Stimulated activated CD4-positive, alpha-beta T cell treated with anti-CD3 and anti-CD28 coated beads, TNF-alpha, amount 100 ng/mL, for 48 hours (primary cell): ENCODE measurements around the gene LMTK3.

Experiments
- DNase-seq, 3 donors: peaks; one replicate each; pipeline ENCODE4 v3.0.0-alpha.2; 2020; ENCODE audit warnings: low read depth in 3 of 3

Gene LMTK3

GRCh38 chr19:48470856-48471255, 40.8 kb downstream of the LMTK3 start:
- DNase-seq = no peak

DNA sequence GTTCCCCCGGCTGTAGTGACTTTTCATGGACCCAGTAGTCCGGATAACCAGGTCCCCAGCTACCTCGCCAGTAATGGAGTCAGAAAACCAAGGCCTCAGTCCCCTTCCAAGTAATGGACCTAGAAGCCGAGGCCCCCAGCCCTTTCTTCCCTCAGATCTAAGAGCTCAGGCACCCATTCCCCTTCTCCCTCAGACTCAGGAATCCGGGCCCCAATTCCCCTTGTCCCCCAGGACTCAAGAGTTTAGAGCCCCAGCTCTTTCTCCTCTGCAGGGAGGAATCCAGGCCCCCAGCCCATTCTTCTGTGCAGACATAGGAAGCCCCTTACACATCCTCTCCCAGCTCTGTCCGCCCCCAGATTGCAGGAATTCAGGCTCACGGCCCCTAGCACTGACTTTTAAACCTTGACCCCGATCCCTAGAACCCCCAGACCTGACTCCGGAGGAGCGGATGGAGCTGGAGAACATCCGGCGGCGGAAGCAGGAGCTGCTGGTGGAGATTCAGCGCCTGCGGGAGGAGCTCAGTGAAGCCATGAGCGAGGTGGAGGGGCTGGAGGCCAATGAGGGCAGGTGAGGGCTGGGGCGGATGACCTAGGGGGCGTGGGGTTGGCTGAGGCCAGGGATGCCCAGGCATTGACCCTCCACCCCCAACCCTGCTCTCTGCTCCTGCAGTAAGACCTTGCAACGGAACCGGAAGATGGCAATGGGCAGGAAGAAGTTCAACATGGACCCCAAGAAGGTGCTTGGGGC, 41.5 kb downstream of the LMTK3 start:
- no peak for DNase-seq

DNA sequence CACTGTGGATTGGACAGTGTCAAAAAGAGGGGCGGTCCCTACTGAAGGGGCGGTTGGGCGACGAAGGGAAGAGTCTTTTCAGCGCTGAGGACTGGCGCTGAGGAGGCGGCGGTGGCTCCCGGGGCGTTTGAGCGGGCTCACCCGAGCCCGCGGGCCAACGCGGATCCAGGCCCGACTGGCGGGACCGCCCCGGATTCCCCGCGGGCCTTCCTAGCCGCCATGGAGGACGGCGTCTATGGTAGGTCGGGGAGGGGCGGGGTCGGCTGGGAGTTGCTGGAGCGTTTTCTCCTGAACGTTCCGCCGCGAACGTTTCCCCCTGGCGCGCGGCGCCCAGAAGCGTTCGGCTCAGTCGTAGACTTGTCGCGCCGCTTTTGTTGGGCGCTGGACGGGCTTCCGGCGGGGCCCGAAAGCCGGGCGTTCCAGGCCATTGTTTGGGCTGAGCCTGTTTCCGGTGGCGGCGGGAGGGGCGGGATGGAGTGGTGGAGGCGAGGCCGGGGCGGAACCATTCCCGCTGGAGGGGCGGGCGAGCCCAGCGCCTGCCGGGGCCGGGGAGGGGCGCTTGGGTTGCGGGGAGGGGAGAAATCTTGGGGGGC, 42.2 kb downstream of the LMTK3 start, which contains the start of gene CYTH2:
CYTH2 (plus strand) TSS at position 81 of the 593 bp plus-strand sequence; CDS start at position 220, 139 bp downstream.
- peak; percentile 55 to 74 (median 63) for DNase-seq

DNA sequence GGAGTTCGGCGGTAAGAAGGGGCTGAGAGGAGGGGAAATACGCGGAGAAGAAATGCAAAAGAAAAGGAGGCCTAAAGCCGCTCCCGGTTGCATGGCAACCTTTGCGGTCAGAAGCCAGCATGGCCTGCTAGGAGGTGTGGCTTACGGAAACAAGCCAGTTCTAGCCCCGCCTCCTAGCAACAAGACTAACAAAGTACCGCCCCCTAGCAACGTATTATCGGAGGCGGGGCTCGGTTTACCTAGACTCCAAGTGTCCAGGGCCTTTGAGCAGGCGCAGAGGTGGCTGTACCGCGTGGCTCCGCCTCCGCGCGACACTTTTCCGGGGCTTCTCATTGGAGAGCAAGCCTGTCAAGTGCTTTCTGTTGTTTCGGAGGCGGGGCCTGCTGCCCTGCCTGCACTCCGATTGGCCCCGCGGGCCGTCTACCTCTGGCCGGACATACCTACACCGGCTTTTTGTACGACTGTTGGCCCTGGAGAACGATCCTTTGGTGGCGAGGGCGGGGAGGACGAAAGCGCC, 42.8 kb downstream of the LMTK3 start:
- peak; percentile 97 to 100 (median 99) for DNase-seq

DNA sequence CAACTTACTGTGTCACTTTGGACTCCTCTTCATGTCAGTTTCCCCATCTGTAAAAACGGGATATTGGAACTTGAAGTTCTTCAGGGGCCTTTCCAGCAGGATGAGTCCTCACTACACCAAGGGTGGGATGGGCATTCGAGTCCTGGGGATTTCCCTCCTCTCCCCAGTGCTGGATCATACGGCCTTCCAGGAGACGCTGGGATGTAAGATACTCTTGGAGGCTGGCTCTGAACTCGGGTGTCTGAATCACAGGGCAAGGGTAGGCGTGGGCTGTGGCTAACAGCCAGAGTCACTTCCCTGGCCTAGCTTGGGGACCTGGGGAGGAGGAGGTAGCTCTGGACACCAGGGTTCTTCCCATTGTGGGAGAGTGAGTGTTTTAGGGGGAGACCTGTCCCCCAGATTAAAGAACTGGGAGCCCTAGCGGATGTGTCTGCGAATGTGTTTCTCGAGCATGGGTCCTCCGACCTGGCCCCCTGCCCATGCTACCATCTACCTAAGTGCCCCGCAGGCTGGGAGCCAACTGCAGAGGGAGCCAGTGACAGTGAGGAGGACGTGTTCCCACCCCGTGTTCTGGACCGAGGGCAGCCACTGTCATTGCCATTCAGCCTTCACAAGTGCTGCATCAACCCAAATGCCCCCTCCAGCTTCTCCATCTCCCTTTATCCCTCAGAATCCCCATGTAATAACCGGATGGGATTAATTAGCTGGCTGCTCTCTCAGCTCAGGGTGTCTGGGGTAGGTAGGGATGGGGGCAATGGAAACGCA, 44.9 kb downstream of the LMTK3 start:
- DNase-seq = no peak

DNA sequence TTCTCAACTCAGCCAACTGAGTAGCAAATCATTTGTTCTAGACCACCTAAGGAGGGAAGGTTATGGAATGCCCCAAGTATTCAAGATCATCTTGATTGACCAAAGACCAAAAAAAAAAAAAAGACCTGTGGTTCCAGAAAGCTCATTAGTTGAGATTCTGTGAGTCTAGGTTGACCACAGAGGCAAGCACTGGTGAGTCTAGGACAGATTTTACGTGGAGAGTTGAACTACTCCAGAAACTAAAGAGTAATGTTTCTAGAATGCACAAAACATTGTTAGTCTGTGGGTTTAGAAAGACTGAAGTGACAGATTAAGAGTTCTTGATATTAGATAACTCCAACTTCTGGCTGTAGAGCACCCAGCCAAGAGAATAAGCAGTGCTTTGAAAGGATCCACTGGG, 46.4 kb downstream of the LMTK3 start:
- no peak for DNase-seq

GRCh38 chr19:48461982-48462655, 49.5 kb downstream of the LMTK3 start:
- DNase-seq = no peak

DNA sequence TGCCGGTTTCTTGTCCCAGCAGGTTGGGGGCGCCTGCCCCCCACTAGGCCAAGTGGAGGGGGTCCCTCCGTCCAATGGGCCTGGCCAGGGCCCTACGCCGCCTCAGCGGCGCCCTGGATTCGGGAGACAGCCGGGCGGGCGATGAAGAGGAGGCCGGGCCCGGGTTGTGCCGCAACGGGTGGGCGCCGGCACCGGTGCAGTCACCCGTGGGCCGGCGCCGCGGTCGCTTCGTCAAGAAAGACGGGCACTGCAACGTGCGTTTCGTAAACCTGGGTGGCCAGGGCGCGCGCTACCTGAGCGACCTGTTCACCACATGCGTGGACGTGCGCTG, 50.0 kb downstream of the LMTK3 start:
- DNase-seq = no peak

DNA sequence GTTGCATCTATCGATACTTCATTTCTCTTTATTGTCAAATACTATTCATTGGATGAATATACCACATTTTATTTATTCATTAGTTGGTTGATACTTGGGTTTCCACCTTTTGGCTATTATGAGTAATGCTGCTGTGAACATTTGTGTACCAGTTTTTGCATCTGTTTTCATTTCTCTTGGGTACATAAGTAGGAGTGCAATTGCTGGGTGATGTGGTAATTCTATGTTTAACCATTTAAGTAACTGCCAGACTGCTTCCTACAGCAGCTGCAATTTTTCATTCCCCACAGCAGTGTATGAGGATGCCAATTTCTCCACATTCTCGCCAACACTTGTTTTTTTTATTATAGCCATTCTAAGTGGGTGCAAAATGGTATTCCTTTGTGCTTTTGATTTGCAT, 53.6 kb downstream of the LMTK3 start:
- no peak for DNase-seq

DNA sequence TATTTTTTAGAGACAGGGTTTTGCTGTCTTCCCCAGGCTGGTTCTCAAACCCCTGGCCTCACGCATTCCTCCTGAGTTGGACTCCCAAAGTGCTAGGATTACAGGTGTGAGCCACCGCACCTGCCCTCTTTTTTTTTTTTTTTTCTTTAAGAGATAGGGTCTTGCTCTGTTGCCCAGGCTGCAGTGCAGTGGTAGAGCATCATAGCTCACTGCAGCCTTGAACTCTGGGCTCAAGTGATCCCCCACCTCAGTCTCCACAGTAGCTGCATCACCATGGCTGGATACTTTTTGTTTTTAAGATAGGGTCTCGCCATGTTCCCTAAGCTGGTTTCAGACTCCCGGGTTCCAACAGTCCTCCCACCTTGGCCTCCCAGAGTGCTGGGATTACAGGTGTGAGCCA, 54.8 kb downstream of the LMTK3 start:
- DNase-seq = no peak

GRCh38 chr19:48455908-48456562, 55.6 kb downstream of the LMTK3 start:
- DNase-seq = no peak

- DNase-seq = no peak
Measured at GRCh38 chr19:48455171-48455907, 56.3 kb downstream of the LMTK3 start, which contains the start of gene KCNJ14. Gene KCNJ14, plus strand, starts transcription at chr19:48455574. Its CDS starts 6,151 bp downstream, at chr19:48461725.

DNA sequence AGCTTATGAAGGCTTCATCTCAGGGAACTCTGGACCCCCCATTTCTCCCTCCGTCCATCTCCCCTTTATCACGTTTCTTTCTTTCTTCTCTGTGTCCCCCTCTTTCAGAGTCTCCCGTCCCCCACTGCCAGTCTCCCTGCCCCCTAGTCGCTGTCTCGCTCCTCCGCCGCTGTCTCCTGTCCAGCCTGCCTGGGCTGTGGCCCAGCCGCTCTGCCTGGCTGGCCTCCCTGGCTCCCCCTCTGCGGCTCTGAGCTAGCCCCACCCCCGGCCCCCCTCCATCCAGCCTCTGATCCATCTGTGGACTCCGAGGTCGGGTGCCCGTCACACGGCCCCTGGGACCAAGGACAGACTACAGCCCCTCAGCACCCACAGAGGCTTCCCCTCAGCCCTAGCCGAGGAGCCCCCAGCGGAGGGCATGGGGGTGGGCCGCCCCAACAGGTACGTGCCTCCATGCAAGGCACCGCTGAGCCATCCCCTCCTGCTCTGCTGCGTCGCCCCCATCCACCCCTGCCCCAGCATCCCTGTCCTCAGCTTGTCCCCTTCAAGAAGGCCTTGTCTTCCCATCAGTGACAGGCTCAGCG, 57.4 kb downstream of the LMTK3 start:
- DNase-seq = no peak

GRCh38 chr19:48452289-48453190, 59.1 kb downstream of the LMTK3 start:
- DNase-seq = no peak

DNA sequence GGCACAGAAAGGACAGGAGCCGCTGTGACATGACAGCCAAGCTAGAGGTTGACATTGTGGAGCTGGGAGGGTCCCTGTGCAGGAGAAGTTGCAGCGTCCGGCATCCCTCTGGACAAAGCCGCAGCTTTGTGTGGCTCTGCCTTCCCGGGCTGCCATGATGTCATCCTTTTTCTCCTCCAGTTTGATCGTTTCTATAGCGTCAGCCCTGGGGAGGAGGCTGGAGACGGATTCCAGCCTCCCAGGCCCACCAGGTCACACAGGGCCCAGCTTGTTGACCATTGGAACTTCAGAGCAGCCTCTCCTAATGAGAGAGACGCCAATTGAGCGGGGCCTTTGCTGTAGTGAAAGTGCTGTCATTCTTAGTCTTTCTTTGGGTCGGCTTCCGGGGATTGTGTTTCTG, 60.0 kb downstream of the LMTK3 start:
- no peak for DNase-seq

DNA sequence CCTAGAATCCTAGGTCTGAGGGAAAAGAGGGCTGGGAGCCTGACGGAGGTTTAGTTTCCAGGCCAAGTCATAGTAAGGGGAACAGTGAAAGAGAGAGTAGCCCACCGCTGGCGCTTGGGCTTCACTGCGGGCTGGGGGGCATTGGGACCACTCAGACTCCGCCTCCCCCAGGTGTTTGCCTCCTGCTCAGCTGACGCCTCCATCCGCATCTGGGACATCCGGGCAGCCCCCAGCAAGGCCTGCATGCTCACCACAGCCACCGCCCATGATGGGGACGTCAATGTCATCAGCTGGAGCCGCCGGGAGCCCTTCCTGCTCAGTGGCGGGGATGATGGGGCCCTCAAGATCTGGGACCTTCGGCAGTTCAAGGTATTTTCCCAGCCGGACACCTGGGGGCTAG, 60.8 kb downstream of the LMTK3 start:
- DNase-seq = no peak

GRCh38 chr19:48450441-48450840, 61.2 kb downstream of the LMTK3 start:
- no peak for DNase-seq

- no peak for DNase-seq
Measured at GRCh38 chr19:48448563-48448962, 63.1 kb downstream of the LMTK3 start.

GRCh38 chr19:48446579-48446978, 65.1 kb downstream of the LMTK3 start:
- DNase-seq = no peak
